Ascending aorta (tissue), 2 donors: ENCODE results near the gene CD226. TPM values are rescaled to one million over a fixed set of nuclear protein-coding genes. Genes with fewer than 3 reads are reported as not detected.
"Not testable (repeated sequence)": the region's sequence is repeated elsewhere in the genome, so short reads cannot be mapped to it uniquely, and the experiment has no call there.

Source experiments
- DNase-seq, 2 donors: peaks; one replicate each; pipeline ENCODE4 v3.0.0-alpha.2; 2019; ENCODE audit warnings: low spot score in 2 of 2
- H3K27ac ChIP-seq, 2 donors: fragments of 200-600 bp; sonication (generic); one replicate each; pipeline ENCODE4 v1.5.1; 2016 to 2017; ENCODE audit warnings: mild to moderate bottlenecking in 1 of 2
- H3K27me3 ChIP-seq: fragments of 200-600 bp; sonication (generic); one replicate; pipeline ENCODE4 v1.5.1; 2017
- H3K36me3 ChIP-seq, 2 donors: fragments of 200-600 bp; sonication (generic); one replicate each; pipeline ENCODE4 v1.5.1; 2016
- H3K4me1 ChIP-seq, 2 donors: fragments of 200-600 bp; sonication (generic); one replicate each; pipeline ENCODE4 v1.5.1; 2016 to 2017; ENCODE audit warnings: mild to moderate bottlenecking in 1 of 2
- H3K4me3 ChIP-seq, 2 donors: fragments of 200-600 bp; sonication (generic); one replicate each; pipeline ENCODE4 v1.5.1; 2016 to 2017; ENCODE audit warnings: mild to moderate bottlenecking in 1 of 2
- H3K9me3 ChIP-seq, 2 donors: fragments of 200-600 bp; sonication (generic); one replicate each; pipeline ENCODE4 v1.5.1; 2016
- intact Hi-C: fragments of 100-400 bp; cut with DNase I; formaldehyde crosslinking; loops from one replicate; pipeline ENCODE4 v1.15.1; 2023
- total RNA-seq: library from RNA; depleted of rRNA; stranded (reverse); fragments of >200 nt; gene quantifications from one replicate; pipeline ENCODE4 v1.1.0, GENCODE V29; 2016
- TF ChIP-seq, protein P1 (sequence below), 3 experiments: fragments of 200-600 bp in 2 of 3; fragments of 450-650 bp in 1 of 3; sonication (generic) in 2 of 3; IDR thresholded peaks; one replicate each; pipeline ENCODE4 v1.5.1; 2016 to 2019; ENCODE audit warnings: antibody characterized with exemption in 3 of 3, mild to moderate bottlenecking in 1 of 3, moderate library complexity in 1 of 3

Gene CD226
- total RNA-seq, 1 donor from 2014 or later = 3.3 TPM

GRCh38 chr18:69838620-69839411 is 108.9 kb downstream of the CD226 start:
- Histone ChIP-seq H3K27ac (no peak overlapping the region), H3K9me3 (no peaks in the 10 kb centered on the region), H3K4me1 (no peaks in the 10 kb centered on the region), H3K36me3 (no peaks in the 10 kb centered on the region), H3K27me3 (no peaks in the 10 kb centered on the region), H3K4me3 (no peak overlapping the region)
- intact Hi-C loops = no loop called here
- DNase-seq = no peak
- TF ChIP-seq, protein P1, sequence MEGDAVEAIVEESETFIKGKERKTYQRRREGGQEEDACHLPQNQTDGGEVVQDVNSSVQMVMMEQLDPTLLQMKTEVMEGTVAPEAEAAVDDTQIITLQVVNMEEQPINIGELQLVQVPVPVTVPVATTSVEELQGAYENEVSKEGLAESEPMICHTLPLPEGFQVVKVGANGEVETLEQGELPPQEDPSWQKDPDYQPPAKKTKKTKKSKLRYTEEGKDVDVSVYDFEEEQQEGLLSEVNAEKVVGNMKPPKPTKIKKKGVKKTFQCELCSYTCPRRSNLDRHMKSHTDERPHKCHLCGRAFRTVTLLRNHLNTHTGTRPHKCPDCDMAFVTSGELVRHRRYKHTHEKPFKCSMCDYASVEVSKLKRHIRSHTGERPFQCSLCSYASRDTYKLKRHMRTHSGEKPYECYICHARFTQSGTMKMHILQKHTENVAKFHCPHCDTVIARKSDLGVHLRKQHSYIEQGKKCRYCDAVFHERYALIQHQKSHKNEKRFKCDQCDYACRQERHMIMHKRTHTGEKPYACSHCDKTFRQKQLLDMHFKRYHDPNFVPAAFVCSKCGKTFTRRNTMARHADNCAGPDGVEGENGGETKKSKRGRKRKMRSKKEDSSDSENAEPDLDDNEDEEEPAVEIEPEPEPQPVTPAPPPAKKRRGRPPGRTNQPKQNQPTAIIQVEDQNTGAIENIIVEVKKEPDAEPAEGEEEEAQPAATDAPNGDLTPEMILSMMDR (IDR thresholded peaks at IDR 0.05) = no peak

DNA sequence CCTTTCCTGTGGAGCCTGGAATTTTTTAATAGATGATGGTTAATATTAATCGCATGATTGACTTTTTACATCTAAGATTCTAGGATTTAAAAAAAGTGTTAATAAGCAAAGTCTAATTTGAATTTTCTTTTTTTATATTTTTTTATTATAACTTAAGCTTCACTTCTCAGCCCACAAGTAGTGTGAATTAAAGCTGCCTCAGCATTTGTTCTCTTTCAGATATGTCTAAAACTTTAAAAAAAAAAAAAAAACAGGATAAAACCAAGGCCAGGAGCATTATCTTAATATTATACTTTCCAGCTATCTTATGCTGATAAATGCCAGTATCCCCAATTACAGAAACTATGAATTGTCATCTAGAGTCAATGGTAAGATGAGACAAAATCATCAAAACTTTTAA is 109.7 kb downstream of the CD226 start:
- Histone ChIP-seq H3K4me1 (no peaks in the 10 kb centered on the region), H3K9me3 (no peaks in the 10 kb centered on the region), H3K27me3 (no peaks in the 10 kb centered on the region), H3K4me3 (no peak overlapping the region), H3K27ac (no peak overlapping the region), H3K36me3 (no peaks in the 10 kb centered on the region)
- no peak for DNase-seq
- intact Hi-C loops = no loop called here
- TF ChIP-seq, protein P1 (IDR thresholded peaks at IDR 0.05) = no peak

DNA sequence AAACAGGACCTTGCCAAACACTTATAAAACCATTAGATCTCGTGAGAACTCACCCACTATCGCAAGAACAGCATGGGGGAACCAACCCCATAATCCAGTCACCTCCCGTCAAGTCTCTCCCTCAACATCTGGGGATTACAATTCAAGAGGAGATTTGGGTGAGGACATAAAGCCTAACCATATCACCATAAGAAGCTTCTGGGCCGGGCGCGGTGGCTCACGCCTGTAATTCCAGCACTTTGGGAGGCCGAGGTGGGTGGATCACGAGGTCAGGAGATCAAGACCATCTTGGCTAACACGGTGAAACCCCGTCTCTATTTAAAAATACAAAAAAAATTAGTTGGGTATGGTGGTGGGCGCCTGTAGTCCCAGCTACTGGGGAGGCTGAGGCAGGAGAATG is 112.7 kb downstream of the CD226 start:
- DNase-seq, intact Hi-C loops, H3K36me3 ChIP-seq, H3K9me3 ChIP-seq, H3K27ac ChIP-seq, H3K4me3 ChIP-seq, H3K27me3 ChIP-seq, H3K4me1 ChIP-seq: not testable (repeated sequence)

GRCh38 chr18:69830189-69830588 is 117.5 kb downstream of the CD226 start:
- TF ChIP-seq, protein P1 (IDR thresholded peaks at IDR 0.05) = no peak
- H3K9me3 ChIP-seq = no peaks in the 10 kb centered on the region
- DNase-seq = no peak
- no peaks in the 10 kb centered on the region for H3K27me3 ChIP-seq
- no peaks in the 10 kb centered on the region for H3K36me3 ChIP-seq
- intact Hi-C loops = no loop called here
- no peak overlapping the region for H3K4me3 ChIP-seq
- H3K4me1 ChIP-seq = no peaks in the 10 kb centered on the region
- no peak overlapping the region for H3K27ac ChIP-seq

DNA sequence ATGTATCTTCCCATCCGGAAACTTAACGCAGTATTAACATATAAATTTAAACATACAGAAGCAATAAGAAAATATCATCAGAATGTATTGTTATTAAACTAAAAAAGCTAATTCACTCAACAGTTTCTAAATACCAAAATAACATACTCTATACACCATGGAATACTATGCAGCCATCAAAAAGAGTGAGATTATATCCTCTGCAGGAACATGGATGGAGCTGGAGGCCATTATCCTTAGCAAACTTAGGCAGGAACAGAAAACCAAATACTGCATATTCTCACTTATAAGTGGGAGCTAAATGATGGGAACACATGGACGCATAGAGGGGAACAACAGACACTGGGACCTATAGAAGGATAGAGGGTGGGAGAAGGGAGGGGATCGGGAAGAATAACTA is 127.1 kb downstream of the CD226 start:
- intact Hi-C loops = no loop called here
- no peaks in the 10 kb centered on the region for H3K9me3 ChIP-seq

DNA sequence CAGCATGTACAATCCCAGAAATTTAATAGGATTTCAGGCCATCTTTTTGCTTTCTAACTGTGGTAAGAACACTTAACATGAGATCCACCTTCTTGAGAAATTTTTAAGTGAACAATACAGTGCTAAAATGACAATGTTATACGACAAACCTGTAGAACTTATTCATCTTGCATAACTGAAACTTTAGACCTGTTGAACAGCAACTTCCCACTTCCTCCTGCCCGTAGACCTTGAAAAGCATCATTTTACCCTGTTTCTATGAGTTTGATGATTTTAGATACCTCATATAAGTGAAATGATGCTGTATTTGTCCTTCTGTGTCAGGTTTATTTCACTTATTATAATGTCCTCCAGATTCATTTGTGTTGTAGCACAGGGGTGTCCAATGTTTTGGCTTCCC is 128.2 kb downstream of the CD226 start:
- Histone ChIP-seq H3K4me3 (no peak overlapping the region), H3K36me3 (no peaks in the 10 kb centered on the region), H3K27me3 (no peaks in the 10 kb centered on the region), H3K4me1 (no peaks in the 10 kb centered on the region), H3K27ac (no peak overlapping the region), H3K9me3 (no peaks in the 10 kb centered on the region)
- DNase-seq = no peak
- intact Hi-C loops = no loop called here
- TF ChIP-seq, protein P1 (IDR thresholded peaks at IDR 0.05) = no peak

More for the DNA sequence above, 127.1 kb downstream of the CD226 start:
- Histone ChIP-seq H3K4me1 (no peaks in the 10 kb centered on the region), H3K27ac (no peak overlapping the region), H3K36me3 (no peaks in the 10 kb centered on the region), H3K4me3 (no peak overlapping the region), H3K27me3 (no peaks in the 10 kb centered on the region)
- TF ChIP-seq, protein P1 (IDR thresholded peaks at IDR 0.05) = no peak
- no peak for DNase-seq
